GM12878 (cell line): ENCODE data around the gene ACER3. TPM values are rescaled to one million over a fixed set of nuclear protein-coding genes. Genes with fewer than 3 reads are reported as not detected.
"Not testable (repeated sequence)": the region's sequence is repeated elsewhere in the genome, so short reads cannot be mapped to it uniquely, and the experiment has no call there.

Experiments used
- ATAC-seq: fragments of 200-7000 bp; cut with Tn5 transposase; 3 replicates; pipeline ENCODE4 v1.9.1; 2020; ENCODE audit warnings: mild to moderate bottlenecking, moderate library complexity
- BruUV-seq: library from RNA; stranded (reverse); fragments of 400-500 nt; replicated peaks from 2 replicates; lab custom pipeline; 2021; lab: Mats Ljungman, UMichigan
- CTCF ChIA-PET: fragments of 300-600 bp; sonication (Branson Sonifier 250); formaldehyde crosslinking; extraction: SDS; loops from one replicate; lab custom pipeline; 2021; ENCODE audit warnings: inconsistent platforms; lab: Yijun Ruan, JAX
- POLR2A ChIA-PET: fragments of 350-600 bp; formaldehyde crosslinking; extraction: SDS; loops from one replicate; lab custom pipeline; 2021; ENCODE audit warnings: inconsistent platforms; lab: Charles Lee
- RAD21 ChIA-PET: fragments of 300-600 bp; sonication (Branson Sonifier 250); formaldehyde crosslinking; loops from one replicate; lab custom pipeline; 2023; ENCODE audit warnings: antibody characterized with exemption; ENCODE audit not compliant: unreplicated experiment; lab: Charles Lee
- SMC1A ChIA-PET: fragments of 300-600 bp; sonication (Branson Sonifier 250); formaldehyde crosslinking; loops from one replicate; lab custom pipeline; 2023; ENCODE audit not compliant: unreplicated experiment, uncharacterized antibody; lab: Charles Lee
- DNase-seq: peaks from one replicate; pipeline ENCODE4 v3.0.0-alpha.2; 2011; ENCODE audit warnings: low read depth, low spot score
- FAIRE-seq: peaks from 3 replicates; lab custom pipeline; 2011; peaks lifted over from hg19 to GRCh38; lab: Jason Lieb, UNC
- H2AFZ ChIP-seq: 2 replicates; pipeline ENCODE4 v1.6.0; 2011; ENCODE audit warnings: low read depth, low read length, control low read depth; ENCODE audit not compliant: control insufficient read depth
- H3K27ac ChIP-seq: 2 replicates; pipeline ENCODE4 v1.5.1; 2011; ENCODE audit warnings: control low read depth; ENCODE audit not compliant: control insufficient read depth, insufficient read depth
- H3K27me3 ChIP-seq, 2 experiments: replicated peaks in 1 of 2; 2 replicates each; pipeline versions ENCODE4 v1.6.0 to v1.6.1; 2011; ENCODE audit warnings: low read length in 1 of 2; ENCODE audit not compliant: control insufficient read depth in 2 of 2, insufficient read depth in 2 of 2
- H3K36me3 ChIP-seq, 2 experiments: 2 replicates each; pipeline ENCODE4 v1.5.1; 2011; ENCODE audit warnings: low read length in 1 of 2; ENCODE audit not compliant: control insufficient read depth in 2 of 2, insufficient read depth in 2 of 2
- H3K4me1 ChIP-seq: 2 replicates; pipeline ENCODE4 v1.6.1; 2011; ENCODE audit warnings: mild to moderate bottlenecking, low read length, moderate library complexity, mixed read lengths; ENCODE audit not compliant: control insufficient read depth, insufficient read depth
- H3K4me2 ChIP-seq: 2 replicates; pipeline ENCODE4 v1.6.0; 2011; ENCODE audit warnings: control low read depth; ENCODE audit not compliant: control insufficient read depth, insufficient read depth
- H3K4me3 ChIP-seq: fragments of 200-600 bp; sonication (generic); 2 replicates; pipeline ENCODE4 v1.5.1; 2016
- H3K79me2 ChIP-seq: 2 replicates; pipeline ENCODE4 v1.6.0; 2011; ENCODE audit warnings: low read length; ENCODE audit not compliant: control insufficient read depth, insufficient read depth
- H3K9ac ChIP-seq: 2 replicates; pipeline ENCODE4 v1.8.0; 2011; ENCODE audit warnings: low read length, control low read depth, mixed read lengths; ENCODE audit not compliant: control insufficient read depth, insufficient read depth
- H3K9me3 ChIP-seq: replicated peaks from 3 replicates; pipeline ENCODE4 v1.5.1; 2011; ENCODE audit warnings: mild to moderate bottlenecking, low read length; ENCODE audit not compliant: control insufficient read depth, insufficient read depth
- H4K20me1 ChIP-seq: 2 replicates; pipeline ENCODE4 v1.6.0; 2011; ENCODE audit not compliant: control insufficient read depth, insufficient read depth
- IRF5 ChIP-seq: fragments of 450-650 bp; IDR thresholded peaks from 2 replicates; pipeline ENCODE4 v1.6.1; 2017; ENCODE audit warnings: borderline replicate concordance
- MTA3 ChIP-seq: IDR thresholded peaks from 2 replicates; pipeline ENCODE4 v1.6.1; 2012; ENCODE audit warnings: low read length, inconsistent platforms, borderline replicate concordance
- NBN ChIP-seq: fragments of 450-650 bp; IDR thresholded peaks from 2 replicates; pipeline ENCODE4 v1.6.1; 2016
- RUNX3 ChIP-seq: IDR thresholded peaks from 2 replicates; pipeline ENCODE4 v1.6.1; 2012; ENCODE audit warnings: low read length, inconsistent platforms
- STAT3 ChIP-seq: IDR thresholded peaks from 2 replicates; pipeline ENCODE4 v1.6.1; 2011; ENCODE audit warnings: low read depth, low read length, improper control_type of control experiment
- WGBS: methylation state at CpG from one replicate; pipeline ENCODE4 v1.1.6; 2016; ENCODE audit warnings: low lambda C conversion rate; ENCODE audit not compliant: insufficient replicate concordance, insufficient coverage; ENCODE audit errors: missing lambda C conversion rate; 5-methylcytosine and 5-hydroxymethylcytosine counted together
- in situ Hi-C: fragments of 300-500 bp; cut with MboI; formaldehyde crosslinking; loops from 9 replicates; pipeline ENCODE4 v1.14.3; 2018; ENCODE audit warnings: mixed read lengths
- intact Hi-C: fragments of 100-400 bp; cut with micrococcal nuclease; formaldehyde crosslinking; loops from one replicate; pipeline ENCODE4 v1.14.2; 2022; ENCODE audit not compliant: unreplicated experiment
- polyA plus RNA-seq, 11 experiments: library from polyadenylated mRNA; depleted of rRNA in 4 of 11; unstranded in 6 of 11; stranded (reverse) in 5 of 11; fragments of >200 nt; fragmentation: Nextera tagmentation in 4 of 11; fragmentation: Illumina TruSeq in 1 of 11; extraction: Ambion mirVana in 4 of 11; extraction: Trizol in 1 of 11; gene quantifications; 1 replicate in 1 of 11; 2 replicates in 10 of 11; pipeline versions ENCODE4 v1.2.1 to v1.2.3, GENCODE V29; 2011 to 2016; ENCODE audit warnings: inconsistent platforms in 2 of 11, missing spikeins in 2 of 11, low read depth in 1 of 11
- total RNA-seq, 4 experiments: library from RNA; depleted of rRNA in 3 of 4; stranded (reverse); fragments of >200 nt in 3 of 4; fragmentation: Illumina TruSeq in 1 of 4; extraction: Trizol in 1 of 4; gene quantifications; 2 replicates each; pipeline versions ENCODE4 v1.2.1 to v1.2.3, GENCODE V29; 2013 to 2021

ACER3 gene
- total and polyA plus RNA-seq, 10 of the 15 experiments (the other 5 are each of a cell fraction or from before 2014, with no cell fraction given) = 2.8 to 17.4 (median 10.3) TPM

GRCh38 chr11:76855670-76856069 lies 5.0 kb upstream of the ACER3 start:
- H3K4me2 ChIP-seq, in situ Hi-C loops, H3K79me2 ChIP-seq, H4K20me1 ChIP-seq, ATAC-seq, H3K4me1 ChIP-seq, H3K4me3 ChIP-seq, H3K36me3 ChIP-seq, H2AFZ ChIP-seq, H3K9me3 ChIP-seq, DNase-seq, FAIRE-seq, RAD21 ChIA-PET, H3K27ac ChIP-seq, intact Hi-C loops, H3K27me3 ChIP-seq, H3K9ac ChIP-seq, BruUV-seq: not testable (repeated sequence)
- ChIA-PET SMC1A (interaction anchor here (1.2 kb wide), 2 partner anchors 8 to 235 kb away, joined by 4 read pairs; no protein-coding TSS in a partner anchor), POLR2A (interaction anchor here (0.9 kb wide), 1 partner anchor 12 kb away, joined by 5 read pairs; no protein-coding TSS in a partner anchor), CTCF (interaction anchor here (1.9 kb wide), 1 partner anchor 63 kb away, joined by 11 read pairs; no protein-coding TSS in a partner anchor)
- WGBS = 67% methylated on average over 5 of the region's 5 CpGs

- H3K9me3 ChIP-seq = no peaks in the 10 kb centered on the region
- no peak overlapping the region for H3K4me2 ChIP-seq
- CTCF ChIA-PET = interaction anchor here (1.9 kb wide), 1 partner anchor 62 kb away, joined by 11 read pairs; no protein-coding TSS in a partner anchor
- H3K27ac ChIP-seq = no peak overlapping the region
- no peaks in the 10 kb centered on the region; the same call in 1 of the 2 replicates for H3K79me2 ChIP-seq
- H2AFZ ChIP-seq = no peak overlapping the region
- RAD21 ChIA-PET = no interaction called here
- DNase-seq (no peak), FAIRE-seq (no peak), ATAC-seq (no peak)
- POLR2A ChIA-PET = no interaction called here
- SMC1A ChIA-PET = interaction anchor here (1.2 kb wide), 1 partner anchor 7 kb away, joined by 4 read pairs; no protein-coding TSS in a partner anchor
- H3K4me3 ChIP-seq = no peak overlapping the region
- H4K20me1 ChIP-seq = no peaks in the 10 kb centered on the region
- H3K4me1 ChIP-seq = peaks cover 8% of the 10 kb centered on the region
- no peaks in the 10 kb centered on the region for H3K36me3 ChIP-seq
- intact Hi-C loops = no loop called here
- in situ Hi-C loops = no loop called here
- no peaks in the 10 kb centered on the region for H3K27me3 ChIP-seq
- BruUV-seq = no TSS peak
- TF ChIP-seq MTA3 (no peak), RUNX3 (peak; percentile 25), IRF5 (no peak), NBN (no peak), STAT3 (no peak)
- TF ChIP-seq, all 136 proteins: peak for 1
- H3K9ac ChIP-seq = no peak overlapping the region
Observed at GRCh38 chr11:76856106-76856505, 4.6 kb upstream of the ACER3 start.
